Fibroblast of lung (primary cell): ENCODE measurements around the gene EVX1. TPM values are rescaled to one million over a fixed set of nuclear protein-coding genes. Genes with fewer than 3 reads are reported as not detected.
A peak's percentile ranks its signal among the peaks of the same experiment; 100 is the strongest.

Experiments used
- DNase-seq, 2 donors: peaks; one replicate each; pipeline versions ENCODE4 v3.0.0 to v3.0.0-alpha.2; 2010; ENCODE audit warnings: low read depth in 2 of 2
- H2AFZ ChIP-seq: 2 replicates; pipeline ENCODE4 v1.5.1; 2012; ENCODE audit warnings: low read length, control low read depth, inconsistent platforms
- H3K27ac ChIP-seq: 2 replicates; pipeline ENCODE4 v1.5.1; 2011; ENCODE audit warnings: low read length, control low read depth; ENCODE audit not compliant: insufficient read depth
- H3K27me3 ChIP-seq: 2 replicates; pipeline ENCODE4 v1.5.1; 2011; ENCODE audit warnings: mild to moderate bottlenecking, low read length; ENCODE audit not compliant: control insufficient read depth, insufficient read depth
- H3K36me3 ChIP-seq: 2 replicates; pipeline ENCODE4 v1.5.1; 2011; ENCODE audit warnings: low read length; ENCODE audit not compliant: control insufficient read depth, insufficient read depth
- H3K4me1 ChIP-seq: 2 replicates; pipeline ENCODE4 v1.5.1; 2011; ENCODE audit warnings: low read length; ENCODE audit not compliant: control insufficient read depth, insufficient read depth; ENCODE audit errors: extremely low read depth
- H3K4me2 ChIP-seq: 2 replicates; pipeline ENCODE4 v1.5.1; 2011; ENCODE audit warnings: low read length, control low read depth; ENCODE audit not compliant: insufficient read depth; ENCODE audit errors: extremely low read depth
- H3K4me3 ChIP-seq, 4 experiments: fragments of 200-600 bp in 1 of 4; sonication (generic) in 1 of 4; replicated peaks in 1 of 4; 2 replicates each; pipeline ENCODE4 v1.5.1; 2011 to 2016; ENCODE audit warnings: low read length in 4 of 4, low read depth in 3 of 4, mild to moderate bottlenecking in 3 of 4, control low read depth in 2 of 4, inconsistent platforms in 1 of 4, mixed read lengths in 1 of 4; ENCODE audit not compliant: insufficient read depth in 1 of 4; ENCODE audit errors: control extremely low read depth in 1 of 4
- H3K79me2 ChIP-seq: 2 replicates; pipeline ENCODE4 v1.5.1; 2012; ENCODE audit warnings: mild to moderate bottlenecking, low read length, inconsistent platforms; ENCODE audit not compliant: control insufficient read depth, insufficient read depth
- H3K9ac ChIP-seq: 2 replicates; pipeline ENCODE4 v1.5.1; 2011; ENCODE audit warnings: mild to moderate bottlenecking, low read length, control low read depth; ENCODE audit not compliant: insufficient read depth
- H3K9me3 ChIP-seq: 2 replicates; pipeline ENCODE4 v1.5.1; 2012; ENCODE audit warnings: low read depth, low read length; ENCODE audit not compliant: control insufficient read depth, insufficient read depth
- H4K20me1 ChIP-seq: 2 replicates; pipeline ENCODE4 v1.5.1; 2011; ENCODE audit warnings: low read length; ENCODE audit not compliant: control insufficient read depth, insufficient read depth; ENCODE audit errors: extremely low read depth
- EZH2 ChIP-seq: IDR thresholded peaks from 2 replicates; pipeline ENCODE4 v1.5.1; 2012; ENCODE audit warnings: low read length, control low read depth, mild to moderate bottlenecking; ENCODE audit errors: missing control alignments
- polyA plus RNA-seq, 2 donors: library from polyadenylated mRNA; depleted of rRNA in 1 of 2; stranded (reverse) in 1 of 2; unstranded in 1 of 2; fragments of >200 nt; gene quantifications; 2 replicates each; pipeline ENCODE4 v1.2.1, GENCODE V29; 2011 to 2012; ENCODE audit warnings: missing spikeins in 1 of 2
- total RNA-seq: library from RNA; depleted of rRNA; stranded (reverse); fragments of >200 nt; gene quantifications from 2 replicates; pipeline ENCODE4 v1.2.1, GENCODE V29; 2014
- TF ChIP-seq, protein P1 (sequence below), 2 donors: IDR thresholded peaks in 1 of 2; conservative IDR thresholded peaks in 1 of 2; 1 replicate in 1 of 2; 2 replicates in 1 of 2; pipeline ENCODE4 v1.5.1; 2011 to 2012; ENCODE audit warnings: low read length in 2 of 2, control low read depth in 1 of 2, inconsistent platforms in 1 of 2, low read depth in 1 of 2, mild to moderate bottlenecking in 1 of 2

Gene EVX1
- total and polyA plus RNA-seq, 2 donors (not counting 1 experiment from before 2014, with no cell fraction given), result not detected

DNA sequence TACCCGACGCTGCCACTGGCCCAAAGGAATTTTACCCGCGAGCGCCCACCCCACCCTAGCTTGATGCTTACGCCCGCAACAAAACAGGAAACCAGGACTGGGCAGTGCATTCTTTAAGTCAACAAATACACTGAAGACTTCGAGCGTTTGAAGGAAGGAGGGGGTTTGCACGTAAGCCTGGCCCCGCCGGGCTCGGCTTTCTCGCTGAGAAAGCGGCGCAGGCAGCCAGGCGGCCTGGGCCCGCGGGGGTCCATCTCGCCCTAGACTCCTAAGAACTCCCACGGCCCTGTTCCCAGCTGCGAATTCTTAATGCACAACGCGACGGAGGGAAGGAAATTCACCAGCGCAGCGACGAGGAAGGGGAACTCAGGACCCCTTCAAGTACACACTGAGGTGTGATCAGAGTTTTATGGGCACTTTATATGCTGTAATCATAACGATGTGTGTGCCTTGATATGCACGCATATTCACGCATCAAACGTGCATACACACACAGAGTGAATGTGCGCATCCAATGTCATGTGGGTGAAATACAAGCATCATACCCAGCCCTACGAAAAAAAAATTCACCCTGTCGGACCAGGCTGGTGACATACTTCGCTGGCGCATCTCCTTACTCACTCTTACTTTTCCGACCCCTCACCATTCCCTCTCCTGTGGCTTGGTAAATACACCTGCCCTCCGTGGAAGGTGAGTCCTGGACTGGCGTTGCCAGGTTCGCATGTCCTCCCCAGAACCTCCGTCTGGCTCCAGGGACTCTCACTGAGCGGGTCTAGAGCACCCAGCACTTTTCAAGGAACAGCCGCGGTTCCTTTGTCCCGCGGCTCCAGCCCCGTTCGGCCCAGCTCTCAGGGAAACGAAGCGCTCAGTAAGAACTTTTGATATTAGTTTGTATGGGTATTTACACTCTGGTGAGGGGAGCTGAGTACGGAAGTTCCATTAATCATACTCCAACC is 37.0 kb upstream of the EVX1 start:
- H3K9me3 ChIP-seq, result no peaks in the 10 kb centered on the region
- H3K4me3 ChIP-seq, result no peak overlapping the region
- no peak overlapping the region for H3K27ac ChIP-seq
- no peak overlapping the region for H2AFZ ChIP-seq
- no peaks in the 10 kb centered on the region for H4K20me1 ChIP-seq
- H3K79me2 ChIP-seq, result no peaks in the 10 kb centered on the region
- peak; percentile 95 for TF ChIP-seq EZH2
- TF ChIP-seq, protein P1, sequence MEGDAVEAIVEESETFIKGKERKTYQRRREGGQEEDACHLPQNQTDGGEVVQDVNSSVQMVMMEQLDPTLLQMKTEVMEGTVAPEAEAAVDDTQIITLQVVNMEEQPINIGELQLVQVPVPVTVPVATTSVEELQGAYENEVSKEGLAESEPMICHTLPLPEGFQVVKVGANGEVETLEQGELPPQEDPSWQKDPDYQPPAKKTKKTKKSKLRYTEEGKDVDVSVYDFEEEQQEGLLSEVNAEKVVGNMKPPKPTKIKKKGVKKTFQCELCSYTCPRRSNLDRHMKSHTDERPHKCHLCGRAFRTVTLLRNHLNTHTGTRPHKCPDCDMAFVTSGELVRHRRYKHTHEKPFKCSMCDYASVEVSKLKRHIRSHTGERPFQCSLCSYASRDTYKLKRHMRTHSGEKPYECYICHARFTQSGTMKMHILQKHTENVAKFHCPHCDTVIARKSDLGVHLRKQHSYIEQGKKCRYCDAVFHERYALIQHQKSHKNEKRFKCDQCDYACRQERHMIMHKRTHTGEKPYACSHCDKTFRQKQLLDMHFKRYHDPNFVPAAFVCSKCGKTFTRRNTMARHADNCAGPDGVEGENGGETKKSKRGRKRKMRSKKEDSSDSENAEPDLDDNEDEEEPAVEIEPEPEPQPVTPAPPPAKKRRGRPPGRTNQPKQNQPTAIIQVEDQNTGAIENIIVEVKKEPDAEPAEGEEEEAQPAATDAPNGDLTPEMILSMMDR (conservative IDR thresholded peaks at IDR 0.05 in 1 of 2, IDR thresholded peaks at IDR 0.05 in 1 of 2; ENCODE audit: low read depth in 1 of 2, low read length in 2 of 2), result no peak
- DNase-seq, result no peak
- H3K27me3 ChIP-seq, result peaks cover 88% of the 10 kb centered on the region
- no peaks in the 10 kb centered on the region for H3K36me3 ChIP-seq
- H3K4me1 ChIP-seq, result peaks cover 2% of the 10 kb centered on the region
- no peak overlapping the region for H3K4me2 ChIP-seq
- H3K9ac ChIP-seq, result no peak overlapping the region

DNA sequence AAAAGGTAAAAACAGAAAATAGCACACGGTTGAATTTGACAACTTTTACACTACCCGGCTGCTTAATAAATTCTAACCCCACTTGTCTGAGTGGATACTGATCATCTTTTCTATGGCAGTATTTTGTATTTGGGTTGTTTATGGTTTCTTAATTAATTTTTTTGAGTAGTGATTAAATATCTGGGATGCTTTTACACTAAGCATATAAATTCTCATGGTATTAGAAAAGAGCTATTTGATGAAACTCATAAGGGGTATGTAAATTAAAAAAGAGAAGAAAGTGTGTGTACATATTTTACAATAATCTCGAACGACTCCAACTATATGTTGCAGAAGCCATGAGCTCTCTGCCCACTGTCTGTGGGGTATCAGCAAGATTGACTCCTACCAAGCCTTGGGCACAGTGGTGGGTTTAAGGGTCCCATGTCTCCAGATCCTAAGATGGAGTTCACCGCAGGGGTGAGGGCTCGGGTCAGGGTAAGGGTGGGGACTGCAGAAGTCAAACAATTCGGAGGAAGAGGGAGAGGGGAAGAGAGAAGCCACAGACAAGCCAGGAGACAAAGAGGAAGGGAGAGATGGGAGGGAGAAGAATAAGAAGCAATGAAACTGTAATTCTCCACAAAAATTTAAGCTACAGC is 35.1 kb upstream of the EVX1 start:
- Histone ChIP-seq H3K9ac (no peak overlapping the region), H3K27me3 (peaks cover 87% of the 10 kb centered on the region)
- TF ChIP-seq, protein P1 (conservative IDR thresholded peaks at IDR 0.05 in 1 of 2, IDR thresholded peaks at IDR 0.05 in 1 of 2; ENCODE audit: low read depth in 1 of 2, low read length in 2 of 2), result no peak
- TF ChIP-seq EZH2, result no peak

DNA sequence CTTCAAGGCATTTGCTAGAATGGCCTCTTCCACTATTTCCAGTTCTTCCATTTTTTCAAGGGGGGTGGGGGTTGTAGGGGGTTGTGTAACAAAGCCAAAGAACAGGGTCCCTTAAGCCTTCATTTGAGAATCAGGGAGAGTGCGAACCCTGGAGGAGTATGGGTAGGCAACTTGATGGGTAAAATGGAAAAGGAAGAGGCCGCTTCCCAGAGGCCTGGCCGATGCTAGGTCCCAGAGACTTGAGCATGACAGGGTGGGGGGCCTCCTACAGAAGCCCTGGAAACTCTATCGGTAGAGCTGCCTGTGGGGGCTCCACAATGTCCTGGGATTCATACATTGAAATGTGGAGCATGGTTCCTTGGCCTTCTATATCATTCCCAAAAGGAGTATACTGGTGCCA is 33.6 kb upstream of the EVX1 start:
- no peak overlapping the region for H3K9ac ChIP-seq
- DNase-seq, result no peak
- H3K4me2 ChIP-seq, result no peak overlapping the region
- no peak overlapping the region for H3K4me3 ChIP-seq
- no peaks in the 10 kb centered on the region for H3K9me3 ChIP-seq
- H4K20me1 ChIP-seq, result no peaks in the 10 kb centered on the region
- no peaks in the 10 kb centered on the region for H3K36me3 ChIP-seq
- no peak for TF ChIP-seq EZH2
- TF ChIP-seq, protein P1 (conservative IDR thresholded peaks at IDR 0.05 in 1 of 2, IDR thresholded peaks at IDR 0.05 in 1 of 2; ENCODE audit: low read depth in 1 of 2, low read length in 2 of 2), result no peak
- H3K79me2 ChIP-seq, result no peaks in the 10 kb centered on the region
- H3K4me1 ChIP-seq, result peaks cover 2% of the 10 kb centered on the region
- no peak overlapping the region for H2AFZ ChIP-seq
- H3K27ac ChIP-seq, result no peak overlapping the region
- H3K27me3 ChIP-seq, result peaks cover 84% of the 10 kb centered on the region

More for the DNA sequence above, 35.1 kb upstream of the EVX1 start:
- Histone ChIP-seq H3K4me2 (no peak overlapping the region), H3K36me3 (no peaks in the 10 kb centered on the region), H3K9me3 (no peaks in the 10 kb centered on the region), H3K27ac (no peak overlapping the region), H2AFZ (no peak overlapping the region), H3K4me3 (no peak overlapping the region), H4K20me1 (no peaks in the 10 kb centered on the region), H3K79me2 (no peaks in the 10 kb centered on the region), H3K4me1 (peaks cover 2% of the 10 kb centered on the region)
- DNase-seq, result no peak
